Omental fat pad (tissue), 4 donors: Measurements from ENCODE around the gene STK4. TPM values are rescaled to one million over a fixed set of nuclear protein-coding genes. Genes with fewer than 3 reads are reported as not detected.

Experiments
- ATAC-seq: fragments of 150-250 bp; one replicate; pipeline ENCODE4 v1.9.1; 2016; ENCODE audit warnings: mild to moderate bottlenecking, moderate library complexity; ENCODE audit not compliant: low FRiP score
- DNase-seq: peaks from one replicate; pipeline ENCODE4 v3.0.0-alpha.2; 2019; ENCODE audit warnings: low spot score
- total RNA-seq, 4 donors: library from RNA; depleted of rRNA; stranded (reverse); fragments of >200 nt; gene quantifications; one replicate each; pipeline ENCODE4 v1.1.0, GENCODE V29; 2016
- TF ChIP-seq, protein P1 (sequence below), 3 donors: fragments of 450-650 bp; IDR thresholded peaks; one replicate each; pipeline ENCODE4 v1.5.1; 2016 to 2017; ENCODE audit warnings: antibody characterized with exemption in 3 of 3, mild to moderate bottlenecking in 3 of 3, moderate library complexity in 2 of 3

The STK4 gene
- total RNA-seq, 4 donors from 2014 or later = 26.4 to 51.9 (median 38.6) TPM

- TF ChIP-seq, protein P1, sequence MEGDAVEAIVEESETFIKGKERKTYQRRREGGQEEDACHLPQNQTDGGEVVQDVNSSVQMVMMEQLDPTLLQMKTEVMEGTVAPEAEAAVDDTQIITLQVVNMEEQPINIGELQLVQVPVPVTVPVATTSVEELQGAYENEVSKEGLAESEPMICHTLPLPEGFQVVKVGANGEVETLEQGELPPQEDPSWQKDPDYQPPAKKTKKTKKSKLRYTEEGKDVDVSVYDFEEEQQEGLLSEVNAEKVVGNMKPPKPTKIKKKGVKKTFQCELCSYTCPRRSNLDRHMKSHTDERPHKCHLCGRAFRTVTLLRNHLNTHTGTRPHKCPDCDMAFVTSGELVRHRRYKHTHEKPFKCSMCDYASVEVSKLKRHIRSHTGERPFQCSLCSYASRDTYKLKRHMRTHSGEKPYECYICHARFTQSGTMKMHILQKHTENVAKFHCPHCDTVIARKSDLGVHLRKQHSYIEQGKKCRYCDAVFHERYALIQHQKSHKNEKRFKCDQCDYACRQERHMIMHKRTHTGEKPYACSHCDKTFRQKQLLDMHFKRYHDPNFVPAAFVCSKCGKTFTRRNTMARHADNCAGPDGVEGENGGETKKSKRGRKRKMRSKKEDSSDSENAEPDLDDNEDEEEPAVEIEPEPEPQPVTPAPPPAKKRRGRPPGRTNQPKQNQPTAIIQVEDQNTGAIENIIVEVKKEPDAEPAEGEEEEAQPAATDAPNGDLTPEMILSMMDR (IDR thresholded peaks at IDR 0.05) = no peak
- DNase-seq (no peak), ATAC-seq (no peak)
Measured at GRCh38 chr20:44952731-44953130, 13.6 kb upstream of the STK4 start.

DNA sequence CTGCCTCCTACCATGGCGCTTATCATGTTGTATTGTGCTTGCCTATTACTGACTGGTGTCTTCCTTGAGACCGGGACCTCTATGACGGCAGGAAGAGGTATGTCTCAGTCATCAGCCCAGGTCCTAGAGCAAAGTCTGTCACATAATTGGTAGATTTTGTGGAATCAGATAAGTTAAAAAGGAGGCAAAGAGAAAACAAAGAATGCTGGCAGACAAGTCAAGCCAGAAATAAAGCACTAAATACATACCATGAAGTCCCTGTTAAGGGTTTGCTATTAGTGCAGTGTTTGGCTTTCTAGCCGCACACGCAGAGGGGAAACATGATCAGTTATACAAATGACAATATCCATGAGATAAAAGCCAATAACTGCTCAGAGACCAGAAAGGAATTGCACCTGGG lies 12.1 kb upstream of the STK4 start:
- ATAC-seq (no peak), DNase-seq (no peak)
- TF ChIP-seq, protein P1 (IDR thresholded peaks at IDR 0.05) = no peak

GRCh38 chr20:44955270-44955669 lies 11.0 kb upstream of the STK4 start:
- ATAC-seq = no peak
- TF ChIP-seq, protein P1 (IDR thresholded peaks at IDR 0.05) = no peak
- DNase-seq = no peak

GRCh38 chr20:44956410-44956809 lies 9.9 kb upstream of the STK4 start:
- DNase-seq (no peak), ATAC-seq (no peak)
- TF ChIP-seq, protein P1 (IDR thresholded peaks at IDR 0.05) = no peak

DNA sequence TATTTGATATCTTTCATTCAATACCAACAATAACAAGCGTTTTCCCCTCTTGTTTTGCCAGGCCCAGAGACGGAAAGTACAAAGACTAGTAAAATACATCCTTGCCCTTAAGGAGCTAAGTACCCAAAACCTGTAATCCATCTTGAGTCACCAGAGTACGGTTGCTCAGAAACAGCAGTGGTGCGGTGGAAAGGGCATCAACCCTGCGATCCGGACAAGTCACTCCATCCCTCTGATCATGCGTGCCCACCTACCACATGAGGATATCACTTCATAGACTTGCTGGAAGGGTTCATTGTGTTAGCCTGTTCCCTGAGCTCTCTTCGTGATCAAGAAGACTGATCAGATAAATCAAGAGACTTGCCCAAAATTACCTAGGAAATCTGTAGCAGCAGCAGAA lies 8.0 kb upstream of the STK4 start:
- ATAC-seq (no peak), DNase-seq (no peak)
- TF ChIP-seq, protein P1 (IDR thresholded peaks at IDR 0.05) = no peak

- no peak for DNase-seq
- TF ChIP-seq, protein P1 (IDR thresholded peaks at IDR 0.05) = no peak
- ATAC-seq = peak; percentile 17
Measured at GRCh38 chr20:44959082-44959637, 7.2 kb upstream of the STK4 start.

DNA sequence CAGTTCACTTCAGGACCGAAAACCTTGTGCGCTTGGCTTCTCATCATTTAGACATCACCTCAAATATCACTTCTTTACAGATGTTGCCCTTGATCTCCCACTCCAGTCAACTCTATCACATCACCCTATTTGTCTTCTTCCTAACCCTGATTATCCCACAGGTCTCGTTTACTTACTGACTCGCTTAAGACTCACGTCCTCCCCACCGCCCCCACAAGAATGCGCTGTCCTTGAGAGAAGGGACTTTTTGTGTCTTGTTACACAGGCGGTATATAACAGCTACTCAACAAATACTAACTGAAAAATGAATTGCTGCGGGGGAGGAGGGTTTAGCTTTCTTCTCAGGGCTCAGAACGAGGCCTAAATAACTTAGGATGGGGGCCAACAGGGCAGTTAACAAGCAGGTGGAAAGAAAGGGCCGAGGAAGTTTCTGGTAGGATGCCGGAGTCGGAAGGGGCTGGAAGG lies 6.6 kb upstream of the STK4 start:
- DNase-seq = peak; percentile 56
- ATAC-seq = peak; percentile 67
- TF ChIP-seq, protein P1 (IDR thresholded peaks at IDR 0.05) = no peak
